SK-N-SH (cell line): ENCODE data around the gene CCL24. TPM values are rescaled to one million over a fixed set of nuclear protein-coding genes. Genes with fewer than 3 reads are reported as not detected.

Experiments
- CTCF ChIA-PET: fragments of 300-600, 350-600 bp; formaldehyde crosslinking; extraction: SDS; loops from one replicate; lab custom pipeline; 2021; lab: Yijun Ruan, JAX
- POLR2A ChIA-PET: fragments of 350-600 bp; sonication (Branson Sonifier 250); formaldehyde crosslinking; extraction: SDS; loops from one replicate; lab custom pipeline; 2020; ENCODE audit warnings: antibody characterized with exemption, inconsistent platforms; lab: Yijun Ruan, JAX
- DNase-seq: peaks from one replicate; pipeline ENCODE4 v3.0.0; 2012
- H2AFZ ChIP-seq: fragments of 200-600 bp; sonication (generic); 2 replicates; pipeline ENCODE4 v1.8.1; 2016; ENCODE audit warnings: antibody characterized with exemption, mild to moderate bottlenecking, low read depth
- H3F3A ChIP-seq: fragments of 200-600 bp; sonication (generic); replicated peaks from 2 replicates; pipeline ENCODE3; 2016; ENCODE audit warnings: antibody characterized with exemption, mild to moderate bottlenecking; ENCODE audit not compliant: insufficient read depth
- H3K27ac ChIP-seq, 2 experiments: fragments of 200-500 bp in 1 of 2; fragments of 200-600 bp in 1 of 2; sonication (Bioruptor generic) in 1 of 2; sonication (generic), shearing (Covaris generic) in 1 of 2; 2 replicates each; pipeline versions ENCODE4 v1.5.1 to v1.6.1; 2014 to 2016; ENCODE audit warnings: low read depth in 2 of 2, inconsistent platforms in 1 of 2, low read length in 1 of 2, mild to moderate bottlenecking in 1 of 2, mixed read lengths in 1 of 2
- H3K27me3 ChIP-seq: fragments of 200-600 bp; sonication (generic), shearing (Covaris generic); 2 replicates; pipeline ENCODE4 v1.6.1; 2016; ENCODE audit warnings: mixed run types; ENCODE audit not compliant: insufficient read depth
- H3K36me3 ChIP-seq, 2 experiments: fragments of 200-500 bp in 1 of 2; fragments of 200-600 bp in 1 of 2; sonication (Bioruptor generic) in 1 of 2; sonication (generic) in 1 of 2; replicated peaks in 1 of 2; 2 replicates each; pipeline versions ENCODE3 to v1.5.1; 2014 to 2016; ENCODE audit warnings: low read length in 1 of 2, mild to moderate bottlenecking in 1 of 2; ENCODE audit not compliant: insufficient read depth in 2 of 2, control insufficient read depth in 1 of 2
- H3K4me1 ChIP-seq, 2 experiments: fragments of 200-500 bp in 1 of 2; fragments of 200-600 bp in 1 of 2; sonication (Bioruptor generic) in 1 of 2; sonication (generic), shearing (Covaris generic) in 1 of 2; 2 replicates each; pipeline versions ENCODE4 v1.5.1 to v1.6.1; 2014 to 2016; ENCODE audit warnings: low read depth in 1 of 2, low read length in 1 of 2, mixed run types in 1 of 2; ENCODE audit not compliant: insufficient read depth in 2 of 2, control insufficient read depth in 1 of 2
- H3K4me2 ChIP-seq: fragments of 200-600 bp; sonication (generic), shearing (Covaris generic); 2 replicates; pipeline ENCODE4 v1.6.1; 2017; ENCODE audit warnings: mixed run types
- H3K4me3 ChIP-seq, 2 experiments: fragments of 200-500 bp in 1 of 2; fragments of 200-600 bp in 1 of 2; sonication (Bioruptor generic) in 1 of 2; sonication (generic), shearing (Covaris generic) in 1 of 2; 2 replicates each; pipeline versions ENCODE4 v1.5.1 to v1.8.1; 2014 to 2016; ENCODE audit warnings: low read depth in 2 of 2, inconsistent platforms in 1 of 2, low read length in 1 of 2, mild to moderate bottlenecking in 1 of 2, mixed read lengths in 1 of 2, moderate library complexity in 1 of 2
- H3K79me2 ChIP-seq: fragments of 200-600 bp; sonication (generic); 2 replicates; pipeline ENCODE4 v1.8.1; 2017; ENCODE audit warnings: mild to moderate bottlenecking; ENCODE audit not compliant: insufficient read depth
- H3K9ac ChIP-seq: fragments of 200-600 bp; sonication (generic); 2 replicates; pipeline ENCODE4 v1.6.1; 2017; ENCODE audit warnings: mixed run types
- H3K9me2 ChIP-seq: fragments of 200-600 bp; sonication (generic); 2 replicates; pipeline ENCODE4 v1.6.1; 2017; ENCODE audit warnings: mixed run types
- H3K9me3 ChIP-seq: fragments of 200-600 bp; sonication (generic); 2 replicates; pipeline ENCODE4 v1.6.1; 2017; ENCODE audit warnings: mixed run types, mild to moderate bottlenecking, moderate library complexity
- H4K20me1 ChIP-seq: fragments of 200-600 bp; sonication (generic); 2 replicates; pipeline ENCODE4 v1.6.1; 2017; ENCODE audit warnings: mild to moderate bottlenecking, mixed run types; ENCODE audit not compliant: insufficient read depth
- CTCF ChIP-seq: fragments of 200-600 bp; sonication (generic); IDR thresholded peaks from 2 replicates; pipeline ENCODE4 v1.6.1; 2017; ENCODE audit warnings: antibody characterized with exemption, mild to moderate bottlenecking, moderate library complexity
- EZH2phosphoT487 ChIP-seq: fragments of 200-600 bp; sonication (generic); IDR thresholded peaks from 2 replicates; pipeline ENCODE4 v1.6.1; 2017; ENCODE audit warnings: low read depth, mixed run types, mild to moderate bottlenecking, antibody characterized with exemption, moderate library complexity, borderline replicate concordance
- FOXM1 ChIP-seq: IDR thresholded peaks from 2 replicates; pipeline ENCODE4 v1.4.0; 2012; ENCODE audit warnings: low read depth, mild to moderate bottlenecking
- GABPA ChIP-seq: IDR thresholded peaks from 2 replicates; pipeline ENCODE4 v1.4.0; 2012; ENCODE audit warnings: low read depth, mild to moderate bottlenecking
- GATA2 ChIP-seq: sonication (generic); formaldehyde crosslinking; IDR thresholded peaks from 2 replicates; pipeline ENCODE4 v1.5.0; 2020; ENCODE audit warnings: mild to moderate bottlenecking, missing genetic modification reagents
- IRF3 ChIP-seq: fragments of 150-350 bp; IDR thresholded peaks from 2 replicates; pipeline ENCODE4 v1.6.1; 2016; ENCODE audit warnings: mild to moderate bottlenecking, low read depth, low read length
- JUND ChIP-seq: IDR thresholded peaks from 2 replicates; pipeline ENCODE4 v1.4.0; 2012
- MEF2A ChIP-seq: IDR thresholded peaks from 2 replicates; pipeline ENCODE4 v1.4.0; 2012; ENCODE audit warnings: low read depth, borderline replicate concordance
- NFIC ChIP-seq: IDR thresholded peaks from 2 replicates; pipeline ENCODE4 v1.4.0; 2012; ENCODE audit warnings: borderline replicate concordance
- NRF1 ChIP-seq: IDR thresholded peaks from 2 replicates; pipeline ENCODE4 v1.6.1; 2012; ENCODE audit warnings: low read depth, mild to moderate bottlenecking, low read length
- POLR2AphosphoS5 ChIP-seq: IDR thresholded peaks from 2 replicates; pipeline ENCODE4 v1.6.1; 2012; ENCODE audit warnings: low read depth, low read length
- RCOR1 ChIP-seq: fragments of 150-350 bp; IDR thresholded peaks from 2 replicates; pipeline ENCODE4 v1.6.1; 2017; ENCODE audit warnings: antibody characterized with exemption, low read length
- RFX5 ChIP-seq: IDR thresholded peaks from 2 replicates; pipeline ENCODE4 v1.6.1; 2012; ENCODE audit warnings: mild to moderate bottlenecking, improper control_type of control experiment, low read length
- RXRA ChIP-seq: IDR thresholded peaks from 2 replicates; pipeline ENCODE4 v1.4.0; 2012; ENCODE audit warnings: low read depth, mild to moderate bottlenecking, borderline replicate concordance
- SIN3A ChIP-seq: IDR thresholded peaks from 2 replicates; pipeline ENCODE4 v1.6.1; 2012; ENCODE audit warnings: low read depth, mild to moderate bottlenecking, low read length, moderate library complexity, borderline replicate concordance
- SMC3 ChIP-seq: IDR thresholded peaks from 2 replicates; pipeline ENCODE4 v1.6.1; 2012; ENCODE audit warnings: low read depth, low read length, improper control_type of control experiment
- TAF1 ChIP-seq: IDR thresholded peaks from 2 replicates; pipeline ENCODE4 v1.6.1; 2012; ENCODE audit warnings: low read depth, mild to moderate bottlenecking, low read length, moderate library complexity, borderline replicate concordance
- TCF12 ChIP-seq: IDR thresholded peaks from 2 replicates; pipeline ENCODE4 v1.4.0; 2012
- TEAD4 ChIP-seq: IDR thresholded peaks from 2 replicates; pipeline ENCODE4 v1.4.0; 2012; ENCODE audit warnings: mild to moderate bottlenecking, borderline replicate concordance; ENCODE audit not compliant: insufficient read depth
- USF1 ChIP-seq: IDR thresholded peaks from 2 replicates; pipeline ENCODE4 v1.4.0; 2012; ENCODE audit warnings: low read depth, borderline replicate concordance
- WGBS: methylation state at CpG from one replicate; pipeline ENCODE4 v1.1.6; 2017; ENCODE audit warnings: low lambda C conversion rate; 5-methylcytosine and 5-hydroxymethylcytosine counted together
- polyA plus RNA-seq, 3 experiments: library from polyadenylated mRNA; depleted of rRNA; stranded (reverse); fragments of >200 nt; gene quantifications; 2 replicates each; pipeline ENCODE4 v1.2.3, GENCODE V29; 2012
- TF ChIP-seq, protein P1 (sequence below): IDR thresholded peaks from 2 replicates; pipeline ENCODE4 v1.4.0; 2012; ENCODE audit warnings: low read depth
- TF ChIP-seq, protein P2 (sequence below): IDR thresholded peaks from 2 replicates; pipeline ENCODE4; 2012
- TF ChIP-seq, protein P3 (sequence below): fragments of 150-350 bp; IDR thresholded peaks from 2 replicates; pipeline ENCODE4 v1.6.1; 2017; ENCODE audit warnings: antibody characterized with exemption, low read length, low read depth, borderline replicate concordance

Gene CCL24
- polyA plus RNA-seq, 1 of the 3 experiments (the other 2 are of a cell fraction), result not detected

GRCh38 chr7:75819711-75820110 is 6.1 kb upstream of the CCL24 start:
- CTCF ChIA-PET, result no interaction called here
- Histone ChIP-seq H3K9ac (no peak overlapping the region), H3K4me1 (no peaks in the 10 kb centered on the region), H4K20me1 (no peaks in the 10 kb centered on the region), H3K36me3 (no peaks in the 10 kb centered on the region)
- POLR2A ChIA-PET, result interaction anchor here (0.6 kb wide), 1 partner anchor 44 kb away, joined by 4 read pairs; no protein-coding TSS in a partner anchor
- TF ChIP-seq TCF12, result no peak
- no peak for TF ChIP-seq POLR2AphosphoS5
- TF ChIP-seq NFIC, result no peak
- TF ChIP-seq JUND, result no peak
- no peak for TF ChIP-seq GATA2
- TF ChIP-seq TAF1, result no peak
- TF ChIP-seq, protein P1, sequence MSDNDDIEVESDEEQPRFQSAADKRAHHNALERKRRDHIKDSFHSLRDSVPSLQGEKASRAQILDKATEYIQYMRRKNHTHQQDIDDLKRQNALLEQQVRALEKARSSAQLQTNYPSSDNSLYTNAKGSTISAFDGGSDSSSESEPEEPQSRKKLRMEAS, result no peak
- TF ChIP-seq RFX5, result no peak
- TF ChIP-seq, protein P2, sequence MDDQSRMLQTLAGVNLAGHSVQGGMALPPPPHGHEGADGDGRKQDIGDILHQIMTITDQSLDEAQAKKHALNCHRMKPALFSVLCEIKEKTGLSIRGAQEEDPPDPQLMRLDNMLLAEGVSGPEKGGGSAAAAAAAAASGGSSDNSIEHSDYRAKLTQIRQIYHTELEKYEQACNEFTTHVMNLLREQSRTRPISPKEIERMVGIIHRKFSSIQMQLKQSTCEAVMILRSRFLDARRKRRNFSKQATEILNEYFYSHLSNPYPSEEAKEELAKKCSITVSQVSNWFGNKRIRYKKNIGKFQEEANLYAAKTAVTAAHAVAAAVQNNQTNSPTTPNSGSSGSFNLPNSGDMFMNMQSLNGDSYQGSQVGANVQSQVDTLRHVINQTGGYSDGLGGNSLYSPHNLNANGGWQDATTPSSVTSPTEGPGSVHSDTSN, result no peak
- no peak for TF ChIP-seq IRF3
- no peak for TF ChIP-seq SIN3A
- no peak for TF ChIP-seq NRF1
- TF ChIP-seq, all 33 proteins: peak for 0
- no peak overlapping the region for H2AFZ ChIP-seq
- no peaks in the 10 kb centered on the region for H3K79me2 ChIP-seq
- no peaks in the 10 kb centered on the region for H3K9me3 ChIP-seq
- no peaks in the 10 kb centered on the region for H3K9me2 ChIP-seq
- no peak overlapping the region for H3K4me3 ChIP-seq
- no peaks in the 10 kb centered on the region for H3F3A ChIP-seq
- no peak for DNase-seq
- peaks cover 5% of the 10 kb centered on the region for H3K27me3 ChIP-seq
- H3K4me2 ChIP-seq, result no peak overlapping the region
- H3K27ac ChIP-seq, result no peak overlapping the region
- 53% methylated on average over 2 of the region's 2 CpGs for WGBS

- H3K36me3 ChIP-seq, result no peaks in the 10 kb centered on the region
- H4K20me1 ChIP-seq, result no peaks in the 10 kb centered on the region
- H3K27ac ChIP-seq, result no peak overlapping the region
- 58% methylated on average over 5 of the region's 5 CpGs for WGBS
- H3K9ac ChIP-seq, result no peak overlapping the region
- peaks cover 5% of the 10 kb centered on the region for H3K27me3 ChIP-seq
- H3K4me3 ChIP-seq, result no peak overlapping the region
- no peaks in the 10 kb centered on the region for H3K9me2 ChIP-seq
- H3F3A ChIP-seq, result no peaks in the 10 kb centered on the region
- H3K4me1 ChIP-seq, result no peaks in the 10 kb centered on the region
- H3K4me2 ChIP-seq, result no peak overlapping the region
- H3K9me3 ChIP-seq, result no peaks in the 10 kb centered on the region
- no peak overlapping the region for H2AFZ ChIP-seq
- no peaks in the 10 kb centered on the region for H3K79me2 ChIP-seq
- POLR2A ChIA-PET, result no interaction called here
- CTCF ChIA-PET, result no interaction called here
- no peak for DNase-seq
- TF ChIP-seq TEAD4 (no peak), RCOR1 (no peak), GABPA (no peak), CTCF (no peak), MEF2A (no peak), NFIC (no peak), RXRA (no peak), GATA2 (no peak), TAF1 (no peak), USF1 (no peak), FOXM1 (no peak), POLR2AphosphoS5 (no peak), EZH2phosphoT487 (no peak), SMC3 (no peak), RFX5 (no peak), SIN3A (no peak)
- TF ChIP-seq, protein P3, sequence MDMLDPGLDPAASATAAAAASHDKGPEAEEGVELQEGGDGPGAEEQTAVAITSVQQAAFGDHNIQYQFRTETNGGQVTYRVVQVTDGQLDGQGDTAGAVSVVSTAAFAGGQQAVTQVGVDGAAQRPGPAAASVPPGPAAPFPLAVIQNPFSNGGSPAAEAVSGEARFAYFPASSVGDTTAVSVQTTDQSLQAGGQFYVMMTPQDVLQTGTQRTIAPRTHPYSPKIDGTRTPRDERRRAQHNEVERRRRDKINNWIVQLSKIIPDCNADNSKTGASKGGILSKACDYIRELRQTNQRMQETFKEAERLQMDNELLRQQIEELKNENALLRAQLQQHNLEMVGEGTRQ, result no peak
- TF ChIP-seq, protein P1, result no peak
Observed at GRCh38 chr7:75818472-75818871, 4.9 kb upstream of the CCL24 start.
